ENCODE results near the gene LRRC46. TPM values are rescaled to one million over a fixed set of nuclear protein-coding genes. Genes with fewer than 3 reads are reported as not detected.

Gene LRRC46
- total and polyA plus RNA-seq, 10 of the 15 experiments (the other 5 are each of a cell fraction or from before 2014, with no cell fraction given) = 0.15 to 1.8 (median 0.38) TPM; not detected in 1

DNA sequence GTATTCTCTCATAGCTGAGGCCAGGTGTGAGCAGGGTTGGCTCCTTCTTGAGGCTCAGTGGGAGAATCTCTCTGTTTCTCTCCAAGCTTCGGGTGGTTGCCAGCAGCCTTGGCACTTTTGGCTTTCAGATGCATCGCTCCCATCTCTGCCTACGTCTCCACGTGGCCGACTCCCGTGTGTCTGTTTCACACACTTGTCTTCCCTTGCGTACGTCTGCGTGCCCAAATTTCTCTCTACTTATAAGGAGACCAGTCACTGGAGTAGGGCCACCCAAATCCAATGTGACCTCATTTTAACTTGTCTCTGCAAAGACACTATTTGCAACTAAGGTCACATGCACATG lies 24.6 kb upstream of the LRRC46 start (continued):
- TF ChIP-seq CHD2 (IDR thresholded peaks at IDR 0.05; ENCODE audit: borderline replicate concordance, low read depth, low read length) (no peak), CHD1 (IDR thresholded peaks at IDR 0.05; ENCODE audit: low read depth, low read length) (no peak), RAD51 (IDR thresholded peaks at IDR 0.05) (no peak)

DNA sequence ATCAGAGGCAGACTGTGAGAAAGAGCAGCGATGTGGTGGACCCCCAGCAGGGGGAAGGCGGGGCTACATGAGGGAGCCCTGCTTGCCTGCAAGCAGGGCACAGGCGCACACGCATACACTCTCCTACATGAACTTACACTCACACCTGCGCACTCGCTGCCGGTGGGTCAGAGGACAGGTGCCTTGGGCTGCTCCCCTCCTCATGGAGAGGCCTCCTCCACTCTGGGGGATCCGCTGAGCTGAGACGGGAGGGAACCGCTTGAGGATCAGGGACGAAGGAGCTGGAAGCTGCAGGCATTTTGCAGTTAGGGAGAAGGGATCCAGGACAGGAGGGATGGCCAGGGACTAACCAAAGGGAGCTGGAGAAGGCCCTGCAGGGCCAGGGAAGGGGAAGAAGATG lies 24.0 kb upstream of the LRRC46 start:
- no peak overlapping the region for H3K4me3 ChIP-seq
- H3K79me2 ChIP-seq (ENCODE audit: control insufficient read depth, insufficient read depth, low read length) = no peaks in the 10 kb centered on the region
- in situ Hi-C loops (cut with MboI) (loop anchor here (10.0 kb wide), 1 partner anchor 113 kb away; the partner anchor contains the start of gene TBKBP1), intact Hi-C loops (cut with micrococcal nuclease; ENCODE audit: unreplicated experiment) (no loop called here)
- ChIA-PET POLR2A (interaction anchor here (0.5 kb wide), 1 partner anchor 214 kb away, joined by 5 read pairs; no protein-coding TSS in a partner anchor), RAD21 (ENCODE audit: unreplicated experiment) (no interaction called here), CTCF (no interaction called here), SMC1A (ENCODE audit: uncharacterized antibody, unreplicated experiment) (no interaction called here)
- no peak overlapping the region for H3K4me2 ChIP-seq (ENCODE audit: control insufficient read depth, insufficient read depth)
- no TSS peak for BruUV-seq (replicated peaks)
- H3K4me1 ChIP-seq (ENCODE audit: control insufficient read depth, insufficient read depth, low read length) = no peaks in the 10 kb centered on the region
- H3K9ac ChIP-seq (ENCODE audit: control insufficient read depth, insufficient read depth, low read length) = no peak overlapping the region
- no peaks in the 10 kb centered on the region for H4K20me1 ChIP-seq (ENCODE audit: control insufficient read depth, insufficient read depth)
- ATAC-seq (no peak), FAIRE-seq (no peak), DNase-seq (ENCODE audit: low read depth, low spot score) (no peak)
- no peak for TF ChIP-seq ZSCAN29 (IDR thresholded peaks at IDR 0.05)
- no peak for TF ChIP-seq SP1 (IDR thresholded peaks at IDR 0.05; ENCODE audit: low read depth, low read length)
- TF ChIP-seq ZNF24 (IDR thresholded peaks at IDR 0.05) = no peak
- no peak for TF ChIP-seq SRF (IDR thresholded peaks at IDR 0.05; ENCODE audit: low read depth in 2 of 2, low read length in 2 of 2)
- no peak for TF ChIP-seq PAX5 (IDR thresholded peaks at IDR 0.05; ENCODE audit: borderline replicate concordance, low read depth, low read length)
- TF ChIP-seq, protein P1, sequence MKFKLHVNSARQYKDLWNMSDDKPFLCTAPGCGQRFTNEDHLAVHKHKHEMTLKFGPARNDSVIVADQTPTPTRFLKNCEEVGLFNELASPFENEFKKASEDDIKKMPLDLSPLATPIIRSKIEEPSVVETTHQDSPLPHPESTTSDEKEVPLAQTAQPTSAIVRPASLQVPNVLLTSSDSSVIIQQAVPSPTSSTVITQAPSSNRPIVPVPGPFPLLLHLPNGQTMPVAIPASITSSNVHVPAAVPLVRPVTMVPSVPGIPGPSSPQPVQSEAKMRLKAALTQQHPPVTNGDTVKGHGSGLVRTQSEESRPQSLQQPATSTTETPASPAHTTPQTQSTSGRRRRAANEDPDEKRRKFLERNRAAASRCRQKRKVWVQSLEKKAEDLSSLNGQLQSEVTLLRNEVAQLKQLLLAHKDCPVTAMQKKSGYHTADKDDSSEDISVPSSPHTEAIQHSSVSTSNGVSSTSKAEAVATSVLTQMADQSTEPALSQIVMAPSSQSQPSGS (IDR thresholded peaks at IDR 0.05; ENCODE audit: low read length) = no peak
- no peak for TF ChIP-seq SMARCA5 (IDR thresholded peaks at IDR 0.05)
- WGBS (ENCODE audit: insufficient coverage, insufficient replicate concordance, low lambda C conversion rate, missing lambda C conversion rate) = 80% methylated on average over 11 of the region's 11 CpGs
- H3K27ac ChIP-seq (ENCODE audit: control insufficient read depth, insufficient read depth) = no peak overlapping the region
- no peaks in the 10 kb centered on the region for H3K27me3 ChIP-seq (replicated peaks in 1 of 2; ENCODE audit: control insufficient read depth in 2 of 2, insufficient read depth in 2 of 2, low read length in 1 of 2)
- H2AFZ ChIP-seq (ENCODE audit: control insufficient read depth, low read depth, low read length) = no peak overlapping the region
- H3K9me3 ChIP-seq (replicated peaks; ENCODE audit: control insufficient read depth, insufficient read depth, low read length) = no peaks in the 10 kb centered on the region
- peaks cover 0 to 8% of the 10 kb centered on the region in 2 experiments; a peak in 3 of 4 replicates for H3K36me3 ChIP-seq (ENCODE audit: control insufficient read depth in 2 of 2, insufficient read depth in 2 of 2, low read length in 1 of 2)
